Psoas muscle (tissue), 8 donors: ENCODE data around the gene TMEM208. TPM values are rescaled to one million over a fixed set of nuclear protein-coding genes. Genes with fewer than 3 reads are reported as not detected.
A peak's percentile ranks its signal among the peaks of the same experiment; 100 is the strongest.

Source experiments
- ATAC-seq, 4 donors: fragments of 200-7000 bp; cut with Tn5 transposase; one replicate each; pipeline ENCODE4 v1.9.1; 2020; ENCODE audit warnings: moderate library complexity in 3 of 4, mild to moderate bottlenecking in 2 of 4
- DNase-seq, 2 donors: peaks; one replicate each; pipeline ENCODE4 v3.0.0-alpha.2; 2020
- H3K27ac ChIP-seq: fragments of 200-600 bp; one replicate; pipeline ENCODE4 v1.8.0; 2022
- H3K27me3 ChIP-seq, 3 donors: fragments of 200-600 bp in 1 of 3; one replicate each; pipeline versions ENCODE4 v1.6.1 to v1.8.0; 2013 to 2022; ENCODE audit warnings: low read length in 2 of 3, mild to moderate bottlenecking in 2 of 3, moderate library complexity in 1 of 3; ENCODE audit not compliant: insufficient read depth in 3 of 3
- H3K36me3 ChIP-seq, 2 donors: fragments of 200-600 bp in 1 of 2; one replicate each; pipeline versions ENCODE4 v1.6.1 to v1.8.0; 2013 to 2022; ENCODE audit warnings: low read depth in 1 of 2, mild to moderate bottlenecking in 1 of 2, moderate library complexity in 1 of 2; ENCODE audit not compliant: insufficient read depth in 1 of 2
- H3K4me1 ChIP-seq: fragments of 200-600 bp; one replicate; pipeline ENCODE4 v1.8.0; 2022
- H3K4me3 ChIP-seq: fragments of 200-600 bp; one replicate; pipeline ENCODE4 v1.8.0; 2022; ENCODE audit warnings: mild to moderate bottlenecking
- H3K9me3 ChIP-seq: fragments of 200-600 bp; one replicate; pipeline ENCODE4 v1.8.0; 2022
- CTCF ChIP-seq: fragments of 200-600 bp; IDR thresholded peaks from one replicate; pipeline ENCODE4 v1.8.0; 2022; ENCODE audit warnings: antibody characterized with exemption
- WGBS, 3 donors: extraction: QIAGEN DNeasy Blood & Tissue Kit; methylation state at CpG; one replicate each; pipeline versions ENCODE4 v1.1.6 to v1.1.7; 2013; 5-methylcytosine and 5-hydroxymethylcytosine counted together
- intact Hi-C, 2 donors: fragments of 100-400 bp; cut with DNase I; formaldehyde crosslinking; loops; one replicate each; pipeline versions ENCODE4 v1.11.0 to v1.14.2; 2022
- polyA plus RNA-seq, 3 donors: library from polyadenylated mRNA; stranded (reverse); fragments of 200-250 nt; gene quantifications; one replicate each; pipeline ENCODE4 v1.2.3, GENCODE V29; 2013
- total RNA-seq, 4 donors: library from RNA; stranded (reverse); fragmentation: NEBNext Ultra II Directional in 2 of 4; extraction: Animal tissue kit (Norgen Biotek cat#: 25700) in 2 of 4; gene quantifications; one replicate each; pipeline versions ENCODE4 v1.2.1 to v1.2.4, GENCODE V29; 2021 to 2023
- donor health status: healthy with polysubstance abuse.
- donor health status: DM: no; HTN: no; CAD: no; lungs with moderate emphysema.
- donor health status: Bipolar disorder and iron deficiency.
- donor health status: healthy.
- donor health status: DM: yes; HTN: yes; CAD: no.
- donor health status: DM: no; HTN: no; CAD: no.
- donor health status: DM: no; HTN: no; CAD: no.
- donor health status: DM: yes; HTN: yes; CAD: no.

TMEM208 gene
- total and polyA plus RNA-seq, 7 donors = 10.1 to 111 (median 32.7) TPM

- ATAC-seq = no peak
- Histone ChIP-seq H3K27me3 (no peaks in the 10 kb centered on the region), H3K27ac (no peak overlapping the region), H3K4me1 (peaks cover 41% of the 10 kb centered on the region), H3K9me3 (no peaks in the 10 kb centered on the region), H3K36me3 (no peaks in the 10 kb centered on the region), H3K4me3 (no peak overlapping the region)
- intact Hi-C loops = no loop called here
- no peak for TF ChIP-seq CTCF
- 36 to 43% (median 37%) methylated on average over 2 of the region's 2 CpGs for WGBS, 3 donors
- DNase-seq = no peak
Measured at GRCh38 chr16:67181346-67181745, 45.6 kb upstream of the TMEM208 start.

GRCh38 chr16:67182288-67182687 is 44.6 kb upstream of the TMEM208 start:
- 86 to 97% (median 88%) methylated on average over 2 of the region's 2 CpGs for WGBS, 3 donors
- no peak for TF ChIP-seq CTCF
- Histone ChIP-seq H3K27me3 (no peaks in the 10 kb centered on the region), H3K9me3 (no peaks in the 10 kb centered on the region), H3K36me3 (no peaks in the 10 kb centered on the region), H3K4me1 (peaks cover 40% of the 10 kb centered on the region), H3K4me3 (no peak overlapping the region), H3K27ac (no peak overlapping the region)
- intact Hi-C loops = no loop called here
- no peak for ATAC-seq
- DNase-seq = no peak

GRCh38 chr16:67183284-67183626 is 43.7 kb upstream of the TMEM208 start:
- DNase-seq (no peak), ATAC-seq (no peak)
- Histone ChIP-seq H3K27ac (peak overlapping the region; percentile 99), H3K36me3 (no peaks in the 10 kb centered on the region), H3K27me3 (no peaks in the 10 kb centered on the region), H3K4me3 (peak overlapping the region; percentile 95), H3K4me1 (peaks cover 31% of the 10 kb centered on the region), H3K9me3 (no peaks in the 10 kb centered on the region)
- no peak for TF ChIP-seq CTCF
- WGBS, 3 donors = 8 to 10% (median 9%) methylated on average over 11 of the region's 11 CpGs
- intact Hi-C loops = no loop called here

GRCh38 chr16:67183627-67184452 is 43.1 kb upstream of the TMEM208 start, which contains the start of gene MATCAP1:
TSS of gene MATCAP1 (minus strand) at chr16:67183963. CDS start at chr16:67180610, 3,353 bp downstream.
- WGBS, 3 donors = 0% methylated on average over 57 to 77 of the region's 77 CpGs
- intact Hi-C loops = no loop called here
- Histone ChIP-seq H3K27ac (peak within 1 kb of the TSS; percentile 99), H3K4me3 (peak within 1 kb of the TSS; percentile 95), H3K9me3 (no peaks in the 10 kb centered on the region), H3K27me3 (no peaks in the 10 kb centered on the region), H3K4me1 (peaks cover 29% of the 10 kb centered on the region), H3K36me3 (no peaks in the 10 kb centered on the region)
- TF ChIP-seq CTCF = no peak
- ATAC-seq (peak; percentile 92), DNase-seq (peak; percentile 93 to 96)
